ENCODE measurements around the gene KLRD1. TPM values are rescaled to one million over a fixed set of nuclear protein-coding genes. Genes with fewer than 3 reads are reported as not detected.
A peak's percentile ranks its signal among the peaks of the same experiment; 100 is the strongest.

KLRD1 gene
- total RNA-seq, 4 donors from 2014 or later = 1.1 to 3.8 (median 2.5) TPM

DNA sequence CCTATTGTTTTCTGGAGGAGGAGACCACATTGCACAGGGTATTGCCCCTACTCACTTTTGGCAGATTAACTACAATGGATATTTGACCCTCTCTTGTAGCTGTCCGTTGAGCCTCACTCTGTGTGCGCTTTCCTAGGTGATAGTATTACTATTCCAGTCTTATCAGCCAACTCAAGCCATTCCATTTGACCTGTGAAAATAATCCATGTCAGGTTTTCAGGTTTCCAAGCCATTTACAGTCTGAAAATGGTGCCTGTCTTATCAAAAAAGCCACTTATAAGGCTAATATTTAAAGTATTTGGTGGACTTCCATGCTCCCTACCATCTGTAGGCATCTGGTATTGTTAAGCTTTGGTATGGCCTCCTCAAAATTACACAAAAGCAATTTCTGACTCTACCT, 29.6 kb upstream of the KLRD1 start:
- TF ChIP-seq, protein P1, sequence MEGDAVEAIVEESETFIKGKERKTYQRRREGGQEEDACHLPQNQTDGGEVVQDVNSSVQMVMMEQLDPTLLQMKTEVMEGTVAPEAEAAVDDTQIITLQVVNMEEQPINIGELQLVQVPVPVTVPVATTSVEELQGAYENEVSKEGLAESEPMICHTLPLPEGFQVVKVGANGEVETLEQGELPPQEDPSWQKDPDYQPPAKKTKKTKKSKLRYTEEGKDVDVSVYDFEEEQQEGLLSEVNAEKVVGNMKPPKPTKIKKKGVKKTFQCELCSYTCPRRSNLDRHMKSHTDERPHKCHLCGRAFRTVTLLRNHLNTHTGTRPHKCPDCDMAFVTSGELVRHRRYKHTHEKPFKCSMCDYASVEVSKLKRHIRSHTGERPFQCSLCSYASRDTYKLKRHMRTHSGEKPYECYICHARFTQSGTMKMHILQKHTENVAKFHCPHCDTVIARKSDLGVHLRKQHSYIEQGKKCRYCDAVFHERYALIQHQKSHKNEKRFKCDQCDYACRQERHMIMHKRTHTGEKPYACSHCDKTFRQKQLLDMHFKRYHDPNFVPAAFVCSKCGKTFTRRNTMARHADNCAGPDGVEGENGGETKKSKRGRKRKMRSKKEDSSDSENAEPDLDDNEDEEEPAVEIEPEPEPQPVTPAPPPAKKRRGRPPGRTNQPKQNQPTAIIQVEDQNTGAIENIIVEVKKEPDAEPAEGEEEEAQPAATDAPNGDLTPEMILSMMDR (IDR thresholded peaks at IDR 0.05) = no peak
- no peak for TF ChIP-seq POLR2A (IDR thresholded peaks at IDR 0.05)
- Histone ChIP-seq H3K36me3 (no peaks in the 10 kb centered on the region), H3K4me3 (replicated peaks in 1 of 3) (no peak overlapping the region), H3K9me3 (no peaks in the 10 kb centered on the region), H3K4me1 (no peaks in the 10 kb centered on the region), H3K27ac (no peak overlapping the region), H3K27me3 (no peaks in the 10 kb centered on the region)
- DNase-seq = no peak
- intact Hi-C loops (cut with DNase I) = no loop called here
- WGBS, 2 donors = 84 to 93% methylated on average over 2 of the region's 2 CpGs

DNA sequence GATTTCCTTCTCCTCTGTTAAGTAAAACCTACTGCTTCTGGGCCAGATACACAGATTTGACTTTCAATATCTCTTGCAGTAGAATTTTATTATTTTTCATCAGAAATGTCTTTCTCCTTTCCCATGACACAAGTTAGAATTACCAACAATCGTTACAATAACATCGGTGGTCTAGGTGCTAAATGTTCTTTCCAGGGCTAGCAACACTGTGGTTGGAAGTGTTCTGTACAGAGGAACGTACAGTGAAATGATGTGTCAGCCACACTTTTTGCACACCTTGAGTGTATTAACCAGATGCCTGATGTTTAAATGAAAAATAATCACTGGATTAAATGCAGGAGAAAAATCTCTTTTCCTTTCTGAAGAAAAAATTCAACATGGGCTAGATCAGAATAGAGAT, 27.7 kb upstream of the KLRD1 start:
- Histone ChIP-seq H3K36me3 (no peaks in the 10 kb centered on the region), H3K4me1 (no peaks in the 10 kb centered on the region), H3K27ac (no peak overlapping the region), H3K4me3 (replicated peaks in 1 of 3) (no peak overlapping the region), H3K27me3 (no peaks in the 10 kb centered on the region), H3K9me3 (no peaks in the 10 kb centered on the region)
- intact Hi-C loops (cut with DNase I) = no loop called here
- no peak for TF ChIP-seq POLR2A (IDR thresholded peaks at IDR 0.05)
- TF ChIP-seq, protein P1 (IDR thresholded peaks at IDR 0.05) = no peak
- WGBS, 2 donors = 84 to 93% methylated on average over 3 of the region's 3 CpGs
- no peak for DNase-seq

DNA sequence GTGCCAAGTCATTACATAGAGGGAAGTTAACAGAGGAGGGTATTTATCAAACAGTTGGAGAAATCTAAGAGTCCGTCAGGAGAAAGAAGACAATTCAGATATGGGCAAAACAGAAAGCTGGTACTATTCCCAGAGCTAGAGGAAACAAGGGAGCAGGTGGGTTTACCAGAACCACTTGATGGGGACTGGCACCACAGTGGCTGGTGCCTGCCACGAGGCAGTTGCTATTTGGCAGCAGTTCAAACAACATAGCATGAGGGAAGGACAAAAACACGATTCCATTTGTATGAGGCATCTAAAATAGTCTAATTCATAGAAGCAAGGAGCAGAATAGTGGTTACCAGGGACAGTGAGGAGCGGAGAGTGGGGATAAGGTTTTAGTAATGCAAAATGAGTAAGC, 24.6 kb upstream of the KLRD1 start:
- no peak for TF ChIP-seq POLR2A (IDR thresholded peaks at IDR 0.05)
- TF ChIP-seq, protein P1 (IDR thresholded peaks at IDR 0.05) = no peak
- H3K4me1 ChIP-seq = no peaks in the 10 kb centered on the region
- 60% methylated on average over 4 of the region's 4 CpGs for WGBS, 2 donors
- H3K27ac ChIP-seq = no peak overlapping the region
- H3K9me3 ChIP-seq = no peaks in the 10 kb centered on the region
- intact Hi-C loops (cut with DNase I) = no loop called here
- no peak for DNase-seq
- no peaks in the 10 kb centered on the region for H3K36me3 ChIP-seq
- no peaks in the 10 kb centered on the region for H3K27me3 ChIP-seq
- H3K4me3 ChIP-seq (replicated peaks in 1 of 3) = no peak overlapping the region

DNA sequence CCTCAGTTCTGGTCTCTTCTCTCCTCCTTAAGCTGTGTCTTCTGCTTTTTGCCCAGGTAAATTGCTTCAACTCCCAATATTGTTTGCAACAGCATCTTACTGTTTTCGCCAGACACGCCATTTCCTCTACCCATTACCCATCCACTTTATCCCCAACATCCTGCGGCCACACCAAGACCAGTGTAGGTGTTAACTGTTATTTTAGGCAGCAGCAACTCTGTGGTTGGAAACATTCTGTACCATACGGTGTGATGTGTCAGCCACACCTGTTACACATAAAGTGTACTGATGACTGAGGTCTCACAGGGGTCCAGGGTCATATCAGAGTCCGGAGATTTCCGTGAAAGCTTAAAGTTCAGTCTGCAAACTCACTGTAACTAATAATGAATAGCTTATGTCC, 21.8 kb upstream of the KLRD1 start:
- H3K4me3 ChIP-seq (replicated peaks in 1 of 3) = no peak overlapping the region
- no peak overlapping the region for H3K27ac ChIP-seq
- DNase-seq = peak in 1 of 2 donors; percentile 8
- H3K27me3 ChIP-seq = no peaks in the 10 kb centered on the region
- H3K9me3 ChIP-seq = no peaks in the 10 kb centered on the region
- 68 to 77% methylated on average over 6 of the region's 6 CpGs for whole genome bisulfite sequencing, 2 donors
- no peaks in the 10 kb centered on the region for H3K4me1 ChIP-seq
- H3K36me3 ChIP-seq = no peaks in the 10 kb centered on the region
- intact Hi-C loops (cut with DNase I) = no loop called here
- TF ChIP-seq, protein P1 (IDR thresholded peaks at IDR 0.05) = no peak
- no peak for TF ChIP-seq POLR2A (IDR thresholded peaks at IDR 0.05)

DNA sequence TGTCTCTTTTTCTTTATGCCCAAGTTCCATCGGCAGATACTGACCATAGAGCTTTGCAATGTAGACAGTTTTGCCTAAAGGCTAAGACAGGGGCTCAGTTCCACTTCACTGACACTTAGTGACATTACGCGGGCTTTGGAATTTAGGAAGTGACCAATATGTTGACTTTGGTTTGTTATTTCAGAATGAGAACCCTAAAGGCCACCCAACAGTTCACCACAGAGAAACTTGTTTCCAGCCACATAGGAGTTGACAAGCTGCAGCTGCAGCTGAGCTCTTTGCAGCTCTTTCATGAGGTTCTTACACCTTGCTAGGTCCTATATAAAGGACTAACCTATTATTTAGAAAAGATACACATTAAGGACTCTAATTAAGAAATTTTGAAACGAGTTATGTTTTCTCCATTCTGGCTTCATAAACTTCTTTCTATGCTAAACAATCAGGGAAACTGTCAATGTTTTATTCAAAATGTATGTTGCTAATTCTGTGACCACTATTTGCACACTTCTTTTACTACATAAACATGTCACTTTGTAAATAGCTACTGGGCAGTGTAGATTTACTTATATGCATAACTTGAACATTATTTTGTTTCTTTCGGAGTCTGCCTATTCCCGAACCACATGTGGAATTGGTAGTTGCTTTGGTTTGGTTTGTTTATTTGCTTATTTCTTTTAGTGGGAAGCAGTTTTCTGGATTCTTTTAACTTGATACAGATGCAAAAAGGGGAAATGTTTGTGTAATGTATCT, 18.5 kb upstream of the KLRD1 start:
- TF ChIP-seq, protein P1 (IDR thresholded peaks at IDR 0.05) = no peak
- TF ChIP-seq POLR2A (IDR thresholded peaks at IDR 0.05) = no peak
- WGBS, 2 donors = 69 to 71% methylated on average over 6 of the region's 6 CpGs
- Histone ChIP-seq H3K27me3 (no peaks in the 10 kb centered on the region), H3K4me1 (no peaks in the 10 kb centered on the region), H3K27ac (no peak overlapping the region), H3K36me3 (no peaks in the 10 kb centered on the region), H3K9me3 (no peaks in the 10 kb centered on the region), H3K4me3 (replicated peaks in 1 of 3) (no peak overlapping the region)
- intact Hi-C loops (cut with DNase I) = no loop called here
- DNase-seq = no peak
